ENCODE data around the gene NR5A2. TPM values are rescaled to one million over a fixed set of nuclear protein-coding genes. Genes with fewer than 3 reads are reported as not detected.

The NR5A2 gene
- total RNA-seq, 1 donor from 2014 or later, result 0.07 TPM

- CTCF ChIA-PET, result no interaction called here
- TF ChIP-seq CTCF (IDR thresholded peaks at IDR 0.05), result no peak
- intact Hi-C loops (cut with micrococcal nuclease), result no loop called here
- ATAC-seq (ENCODE audit: low read depth) (no peak), DNase-seq (no peak)
- Mint-ChIP-seq H3K4me3 (no peak overlapping the region), H3K4me1 (peaks cover 12% of the 10 kb centered on the region), H3K36me3 (ENCODE audit: low read depth) (no peaks in the 10 kb centered on the region), H3K27ac (no peak overlapping the region), H3K9me3 (no peaks in the 10 kb centered on the region), H3K27me3 (peaks cover 33% of the 10 kb centered on the region)
- POLR2A ChIA-PET, result no interaction called here
These were observed 44.9 kb upstream of the NR5A2 start for GRCh38 chr1:199982606-199983005.

DNA sequence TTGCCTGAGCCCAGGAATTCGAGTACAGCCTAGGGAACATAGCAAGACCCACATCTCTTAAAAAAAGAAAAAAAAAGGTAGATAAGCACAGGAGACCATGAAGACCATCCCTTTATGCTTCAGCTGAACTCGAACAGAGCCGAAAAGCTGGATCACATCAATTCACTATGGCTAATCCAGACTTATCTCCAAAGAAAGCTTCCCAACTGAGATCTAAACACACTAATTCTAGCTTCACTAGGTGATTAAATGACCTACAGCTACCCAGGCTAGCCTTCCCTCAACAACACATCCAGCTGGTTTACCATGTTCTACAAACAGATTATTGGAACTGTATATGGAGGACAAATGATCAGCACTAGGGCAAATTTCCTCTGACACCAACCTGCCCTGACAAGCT lies 44.0 kb upstream of the NR5A2 start:
- DNase-seq (no peak), ATAC-seq (ENCODE audit: low read depth) (no peak)
- Mint-ChIP-seq H3K36me3 (ENCODE audit: low read depth) (no peaks in the 10 kb centered on the region), H3K9me3 (no peaks in the 10 kb centered on the region), H3K27me3 (peaks cover 27% of the 10 kb centered on the region), H3K27ac (no peak overlapping the region), H3K4me1 (peaks cover 4% of the 10 kb centered on the region), H3K4me3 (no peak overlapping the region)
- intact Hi-C loops (cut with micrococcal nuclease), result no loop called here
- ChIA-PET CTCF (no interaction called here), POLR2A (no interaction called here)
- TF ChIP-seq CTCF (IDR thresholded peaks at IDR 0.05), result no peak

GRCh38 chr1:199995096-199995685 lies 32.3 kb upstream of the NR5A2 start:
- H3K36me3 Mint-ChIP-seq (ENCODE audit: low read depth), result no peaks in the 10 kb centered on the region
- POLR2A ChIA-PET, result interaction anchor here (0.6 kb wide), 1 partner anchor 38 kb away, joined by 3 read pairs; no protein-coding TSS in a partner anchor

DNA sequence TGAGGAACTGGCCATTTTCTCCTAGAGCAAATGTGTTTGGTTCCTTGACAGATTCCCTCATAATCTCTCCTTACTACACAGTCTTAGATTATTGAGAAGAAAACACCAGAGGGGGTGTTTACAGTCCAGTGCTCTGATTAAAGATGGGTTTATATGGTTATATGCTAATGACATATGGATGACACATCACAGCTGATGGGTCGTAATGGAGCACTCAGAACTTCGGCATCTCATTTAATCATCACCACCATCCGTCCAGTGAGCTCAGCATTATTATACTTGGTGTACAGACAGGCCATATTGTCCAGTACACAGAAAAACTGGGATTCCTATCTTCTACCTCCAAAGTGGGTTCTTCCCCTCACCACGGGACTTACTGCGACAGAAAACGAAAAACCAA lies 22.3 kb upstream of the NR5A2 start:
- Mint-ChIP-seq H3K27me3 (peaks cover 6% of the 10 kb centered on the region), H3K4me3 (no peak overlapping the region), H3K27ac (no peak overlapping the region), H3K9me3 (no peaks in the 10 kb centered on the region), H3K36me3 (ENCODE audit: low read depth) (no peaks in the 10 kb centered on the region), H3K4me1 (no peaks in the 10 kb centered on the region)
- ATAC-seq (ENCODE audit: low read depth), result no peak
- POLR2A ChIA-PET, result no interaction called here
- DNase-seq, result no peak
- intact Hi-C loops (cut with micrococcal nuclease), result no loop called here
- no peak for TF ChIP-seq CTCF (IDR thresholded peaks at IDR 0.05)
- CTCF ChIA-PET, result no interaction called here

More at GRCh38 chr1:199995096-199995685, 32.3 kb upstream of the NR5A2 start:
- Mint-ChIP-seq H3K9me3 (no peaks in the 10 kb centered on the region), H3K27me3 (peaks cover 10% of the 10 kb centered on the region), H3K4me3 (no peak overlapping the region), H3K4me1 (no peaks in the 10 kb centered on the region), H3K27ac (no peak overlapping the region)
- no peak for TF ChIP-seq CTCF (IDR thresholded peaks at IDR 0.05)
- ATAC-seq (ENCODE audit: low read depth) (no peak), DNase-seq (no peak)
- intact Hi-C loops (cut with micrococcal nuclease), result no loop called here
- CTCF ChIA-PET, result no interaction called here

GRCh38 chr1:200006711-200007110 lies 20.8 kb upstream of the NR5A2 start:
- DNase-seq (no peak), ATAC-seq (ENCODE audit: low read depth) (no peak)
- no peaks in the 10 kb centered on the region for H3K4me1 Mint-ChIP-seq
- H3K9me3 Mint-ChIP-seq, result no peaks in the 10 kb centered on the region
- ChIA-PET POLR2A (interaction anchor here (0.7 kb wide), 1 partner anchor 314 kb away, joined by 5 read pairs; no protein-coding TSS in a partner anchor), CTCF (no interaction called here)
- intact Hi-C loops (cut with micrococcal nuclease), result no loop called here
- H3K4me3 Mint-ChIP-seq, result no peak overlapping the region
- H3K27me3 Mint-ChIP-seq, result peaks cover 8% of the 10 kb centered on the region
- no peak for TF ChIP-seq CTCF (IDR thresholded peaks at IDR 0.05)
- no peak overlapping the region for H3K27ac Mint-ChIP-seq
- H3K36me3 Mint-ChIP-seq (ENCODE audit: low read depth), result no peaks in the 10 kb centered on the region

All from activated B cell treated with CpG ODN at 0.5 μM for 24 hours (primary cell).